SHP77 treated with DMSO at 0.1 percent for 48 hours (cell line): ENCODE results near the gene FUOM.

Source experiments
- DNase-seq: peaks from one replicate; lab custom pipeline; 2025; lab: John Stamatoyannopoulos, UW

FUOM gene

GRCh38 chr10:133366751-133367150, 8.9 kb upstream of the FUOM start:
- no peak for DNase-seq

DNA sequence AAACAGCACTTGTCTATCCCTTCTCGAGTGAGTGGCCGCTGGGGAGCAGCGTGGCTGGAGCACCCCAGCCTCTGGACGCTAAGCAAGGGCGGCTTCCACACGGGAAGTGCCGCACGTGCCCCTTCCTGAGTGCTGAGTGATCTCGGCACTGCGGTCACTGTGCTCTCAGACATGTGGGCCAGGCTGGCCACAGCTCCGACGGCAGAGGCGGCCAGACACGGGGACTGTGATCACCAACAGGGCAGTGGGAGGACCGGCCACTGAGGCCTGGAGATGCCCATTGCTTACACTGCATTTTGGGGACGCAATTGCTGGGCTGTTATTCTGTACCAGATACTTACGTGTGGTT, 8.3 kb upstream of the FUOM start:
- no peak for DNase-seq

DNA sequence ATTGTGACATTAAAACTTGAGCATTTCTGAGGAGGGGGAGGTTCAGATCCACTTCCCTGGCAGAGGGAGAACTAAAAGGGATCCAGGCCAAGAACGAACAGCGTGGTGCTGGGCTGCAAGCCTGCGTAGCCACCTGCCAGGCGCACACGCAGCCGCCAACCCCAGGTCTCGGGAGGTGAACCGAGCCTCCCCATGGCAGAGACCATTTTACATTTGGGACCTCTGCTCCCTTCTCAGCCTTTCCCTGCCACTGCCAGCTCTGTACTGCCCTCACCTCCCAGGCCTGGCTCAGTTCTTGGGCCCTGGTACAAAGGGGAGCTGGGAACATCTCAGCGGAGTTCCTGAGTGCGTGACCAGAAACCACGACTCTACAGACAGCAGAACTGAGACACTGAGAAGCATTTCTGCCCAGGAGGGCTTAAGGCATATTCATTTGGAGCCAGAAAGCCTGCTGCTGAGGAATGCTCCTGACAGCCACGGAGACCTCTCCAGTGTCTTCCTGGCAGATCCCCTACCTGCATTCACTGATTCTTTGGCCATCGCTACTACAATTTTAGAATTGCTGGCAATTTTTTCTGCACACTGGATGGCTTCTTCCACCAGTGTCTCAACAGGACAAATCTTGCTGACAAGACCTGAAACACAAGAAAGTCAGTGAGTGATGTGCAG, 7.8 kb upstream of the FUOM start:
- DNase-seq = no peak

DNA sequence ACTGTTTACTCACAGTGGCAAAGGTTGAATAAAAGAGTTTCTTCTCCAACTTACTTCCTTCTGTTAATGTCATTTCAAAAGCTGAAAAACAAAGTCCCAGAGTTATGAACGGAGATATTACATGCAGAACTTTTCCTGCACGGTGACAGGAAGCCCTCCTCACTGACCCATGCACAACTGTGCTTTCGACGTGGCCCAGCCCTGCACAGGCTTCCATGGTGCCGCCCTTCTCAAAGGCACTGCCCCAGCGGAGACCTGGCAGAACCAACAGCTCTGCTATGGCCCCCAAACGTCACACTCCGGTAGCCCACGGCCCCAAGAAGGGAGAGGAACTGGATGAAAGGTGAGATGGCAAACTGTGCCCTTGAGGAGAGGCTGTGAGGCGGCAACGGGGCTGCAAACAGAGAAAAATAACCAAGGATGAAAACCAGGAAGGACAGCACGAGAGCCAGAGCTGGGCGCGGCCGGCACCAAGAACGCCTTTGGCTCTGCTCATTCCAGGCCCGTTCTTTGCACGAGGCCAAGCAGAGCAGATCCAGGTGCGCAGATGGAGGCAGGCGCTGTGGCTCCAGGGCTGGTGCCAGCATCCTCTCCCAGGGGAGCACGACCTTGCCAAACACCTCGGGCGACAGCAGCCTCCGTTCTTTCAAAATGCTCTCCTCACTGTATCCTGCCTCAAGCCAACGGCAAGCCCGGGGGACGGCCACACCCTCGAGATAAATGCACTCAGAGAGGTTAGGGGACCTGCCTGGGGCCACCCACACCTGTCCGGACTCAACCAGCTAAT, 7.0 kb upstream of the FUOM start:
- DNase-seq = no peak

DNA sequence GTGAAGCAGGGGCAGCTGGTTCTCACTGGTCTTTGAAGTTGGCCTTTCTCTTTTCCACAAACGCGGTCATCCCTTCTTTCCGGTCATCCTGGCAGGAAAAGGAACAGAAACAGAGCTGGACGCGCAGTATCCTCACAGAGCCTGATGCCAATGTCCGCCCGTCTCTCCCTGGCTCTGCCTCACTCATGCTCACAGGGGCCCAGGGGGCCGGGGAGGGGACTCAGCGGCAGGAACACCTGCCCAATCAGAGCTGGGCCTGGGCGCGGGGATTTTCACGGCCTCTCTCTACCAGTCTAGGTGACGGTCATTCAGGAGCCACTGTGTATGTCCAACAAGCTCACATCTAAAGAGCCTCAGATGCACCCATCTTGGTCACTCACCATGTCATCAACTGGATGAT, 5.0 kb upstream of the FUOM start:
- DNase-seq = no peak

DNA sequence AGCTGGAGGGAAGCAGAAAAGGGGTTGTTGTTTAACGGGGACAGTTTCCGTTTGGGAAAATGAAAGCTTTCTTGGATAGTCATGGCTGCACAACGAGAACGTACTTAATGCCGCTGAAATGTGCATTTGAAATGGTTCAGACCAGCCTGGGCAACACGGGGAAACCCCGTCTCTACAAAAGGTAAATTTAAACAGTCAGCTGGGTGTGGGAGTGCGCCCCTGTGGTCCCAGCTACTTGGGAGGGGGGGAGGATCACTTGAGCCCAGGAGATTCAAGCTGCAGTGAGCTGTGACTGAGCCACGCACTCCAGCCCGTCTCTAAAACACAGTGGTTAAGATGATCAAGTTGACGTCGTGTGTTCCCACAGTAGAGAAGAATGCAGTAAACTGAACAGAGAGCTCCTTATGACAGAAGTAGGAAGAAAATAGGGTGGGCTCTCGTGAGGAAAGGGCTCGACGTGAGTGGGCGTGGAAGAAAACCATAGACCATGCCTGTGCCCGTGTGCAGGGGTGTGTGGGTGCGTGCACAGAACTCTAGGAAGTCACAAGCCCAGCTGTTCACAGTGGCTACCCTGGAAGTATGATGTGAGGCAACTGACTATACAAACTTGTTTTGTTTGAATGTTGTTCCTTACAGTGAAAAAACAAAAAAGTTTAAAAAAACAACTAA, 4.1 kb upstream of the FUOM start:
- DNase-seq = no peak

- DNase-seq = no peak
Measured at GRCh38 chr10:133361227-133361626, 3.4 kb upstream of the FUOM start.

DNA sequence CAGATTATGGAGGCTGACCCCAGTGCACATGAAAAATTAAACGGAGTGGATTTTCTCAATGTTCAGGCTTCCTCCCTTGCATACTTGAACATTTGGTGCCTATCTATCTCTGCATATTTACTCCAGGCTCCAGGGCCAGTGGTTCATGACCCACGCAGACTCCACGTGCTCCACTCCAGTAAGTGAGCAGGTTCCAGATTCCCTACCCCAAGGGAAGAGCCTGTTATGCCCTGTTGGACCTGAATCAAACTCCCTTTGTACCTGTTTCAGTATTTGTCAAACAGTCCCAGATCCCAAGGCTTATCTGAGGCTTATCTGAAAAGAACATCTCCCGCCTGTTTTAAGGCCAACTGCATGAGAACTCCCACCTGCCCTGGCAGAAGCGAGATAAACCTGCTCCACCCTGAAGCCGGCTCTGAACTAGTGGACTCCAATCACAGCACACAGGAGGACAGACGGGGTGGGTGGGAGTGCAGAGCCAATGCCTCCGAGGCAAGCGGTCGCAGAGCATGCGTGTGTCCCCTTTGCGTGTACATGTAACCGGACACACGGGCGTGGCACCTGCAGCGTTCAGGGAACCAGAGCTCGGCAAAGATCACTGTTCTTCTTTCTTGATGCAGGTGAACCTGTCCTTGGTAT, 2.3 kb upstream of the FUOM start:
- DNase-seq = no peak

GRCh38 chr10:133359554-133359971, 1.7 kb upstream of the FUOM start:
- no peak for DNase-seq

DNA sequence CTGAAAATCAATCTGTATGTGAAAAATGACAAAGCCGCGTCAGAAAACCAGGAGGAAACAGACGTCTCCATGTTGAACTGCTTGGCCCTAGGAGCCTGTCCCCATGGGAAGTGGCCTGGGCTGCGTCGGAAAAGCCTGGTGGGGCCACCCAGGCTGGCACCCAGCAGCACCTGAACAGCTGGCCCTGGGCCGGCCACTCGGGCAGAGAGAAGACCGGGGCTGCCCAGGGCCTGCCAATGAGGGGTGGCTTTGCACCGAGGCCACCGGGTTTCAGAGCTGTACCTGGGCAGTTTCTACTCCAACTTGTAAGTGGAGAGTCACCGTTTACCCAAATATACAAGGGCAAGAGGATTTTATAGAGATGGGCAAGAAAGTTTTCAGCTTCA, 1.1 kb upstream of the FUOM start:
- DNase-seq = no peak

DNA sequence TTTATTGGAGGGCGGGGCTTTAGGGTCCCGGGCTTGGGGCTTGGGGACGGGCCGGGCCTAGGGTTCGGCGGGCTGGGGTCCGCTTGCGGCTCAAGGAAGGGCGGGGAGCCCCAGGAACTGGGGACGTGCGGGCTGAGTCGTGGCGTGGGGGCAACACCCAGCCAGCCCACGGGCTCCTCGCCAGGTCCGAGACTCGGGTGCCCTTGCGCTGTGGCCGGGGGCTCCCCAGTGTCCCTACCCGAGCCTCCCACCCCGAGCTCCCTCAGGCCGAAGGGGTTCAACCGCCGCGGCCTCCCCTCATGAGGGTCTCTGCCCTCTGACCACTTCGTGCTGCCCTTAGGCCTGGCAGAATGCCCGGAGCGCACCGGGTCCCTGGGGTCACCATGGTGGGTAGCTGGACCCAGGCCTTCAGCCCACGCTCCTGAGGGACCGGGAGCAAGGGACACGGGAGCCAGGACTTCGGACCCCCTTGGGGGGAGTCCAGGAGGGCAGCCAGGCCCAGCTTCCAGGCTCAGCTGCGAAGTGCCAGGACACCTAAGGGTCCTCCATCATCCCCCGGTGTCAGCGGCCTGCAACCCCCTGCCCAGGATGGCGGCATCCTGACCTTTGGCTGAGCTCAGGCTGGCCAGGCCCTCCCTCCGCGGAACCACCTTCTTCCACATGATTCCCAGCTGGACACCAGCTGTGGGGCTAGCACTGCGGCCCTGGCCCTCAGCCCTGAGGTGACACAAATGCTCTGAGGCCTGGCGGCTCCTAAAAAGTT, 524 bp upstream of the FUOM start:
- DNase-seq = no peak

DNA sequence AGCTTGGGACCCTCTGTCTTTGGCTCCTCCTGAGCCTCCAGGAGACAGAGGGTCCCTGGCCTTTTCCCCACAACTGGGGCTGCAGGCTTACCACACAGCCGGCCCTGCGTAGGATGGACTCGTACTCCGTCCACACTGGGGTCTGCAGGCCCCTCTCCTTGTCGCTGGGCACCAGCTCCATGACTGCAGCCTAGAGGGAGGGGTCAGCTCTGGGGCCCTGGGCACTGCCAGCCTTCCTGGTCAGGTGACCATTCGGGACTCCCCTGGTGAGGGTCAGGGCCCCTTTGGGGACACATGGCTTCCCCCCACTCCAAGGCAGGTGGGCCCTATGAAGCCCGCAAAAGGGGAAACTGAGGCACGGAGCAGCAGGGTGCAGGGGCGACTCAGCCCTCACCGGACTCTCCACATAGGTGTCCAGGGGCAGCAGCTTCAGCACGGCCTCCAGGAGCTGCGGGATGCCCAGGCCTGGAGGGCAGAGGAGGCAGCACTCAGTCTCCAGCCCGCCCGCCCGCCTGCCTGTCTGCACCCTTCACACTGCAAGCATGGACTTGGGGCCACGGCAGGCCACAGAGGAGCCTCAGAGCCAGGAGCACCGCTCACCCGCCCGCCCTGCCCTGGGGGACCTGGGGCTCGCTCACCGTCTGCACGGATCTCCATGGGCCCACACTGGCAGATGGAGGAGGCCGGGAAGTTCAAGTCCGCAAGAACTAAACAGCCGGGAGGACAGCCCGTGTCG, 1.1 kb downstream of the FUOM start:
- no peak for DNase-seq

GRCh38 chr10:133355991-133356390, 1.8 kb downstream of the FUOM start:
- DNase-seq = no peak

DNA sequence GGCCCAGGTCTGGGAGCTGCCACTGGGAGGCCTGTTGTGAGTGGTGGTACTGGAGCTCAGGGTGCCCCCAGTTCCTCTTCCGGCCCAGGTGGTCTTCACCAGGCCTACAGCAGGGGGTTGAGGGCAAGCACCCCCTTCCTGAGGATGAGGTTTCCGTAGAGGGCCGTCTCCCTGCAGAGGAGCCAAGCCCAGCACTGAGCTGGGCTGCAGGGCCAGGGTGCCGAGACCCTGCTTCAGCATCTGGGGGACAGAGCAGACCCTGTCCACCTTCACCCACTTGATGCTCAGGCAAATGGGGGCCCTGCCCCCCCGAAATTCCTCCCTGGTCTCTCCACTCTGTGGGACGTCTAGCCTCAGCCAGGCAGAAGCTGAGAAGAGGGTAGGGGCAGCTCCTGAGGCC, 2.6 kb downstream of the FUOM start:
- no peak for DNase-seq

DNA sequence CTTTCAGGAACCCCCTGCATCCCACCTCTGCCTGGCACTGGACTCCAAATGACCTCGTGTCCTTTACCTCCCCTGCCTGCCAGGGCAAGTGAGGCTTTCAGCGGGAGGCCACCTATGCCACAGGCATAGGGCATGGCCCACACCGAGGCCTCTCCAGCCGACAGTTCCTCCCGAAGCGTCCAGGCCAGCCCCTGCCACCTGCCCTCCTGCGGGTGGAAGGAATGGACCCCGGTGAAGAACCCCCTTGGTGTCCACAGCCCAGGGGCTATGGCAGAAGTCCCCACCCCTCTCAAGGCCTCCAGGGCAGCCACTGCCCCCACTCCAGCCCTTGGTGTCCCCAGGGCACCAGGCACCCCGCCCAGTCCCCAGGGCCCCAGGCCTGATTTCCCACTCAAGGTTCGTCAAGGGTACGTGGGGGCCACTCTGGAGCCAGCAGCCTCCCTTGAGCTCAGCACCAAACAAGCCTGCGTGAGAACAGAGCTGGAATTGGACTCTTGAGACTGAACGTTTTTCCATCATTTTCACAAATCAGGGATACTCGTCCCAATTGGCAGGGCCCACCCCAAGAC, 3.1 kb downstream of the FUOM start:
- no peak for DNase-seq

DNA sequence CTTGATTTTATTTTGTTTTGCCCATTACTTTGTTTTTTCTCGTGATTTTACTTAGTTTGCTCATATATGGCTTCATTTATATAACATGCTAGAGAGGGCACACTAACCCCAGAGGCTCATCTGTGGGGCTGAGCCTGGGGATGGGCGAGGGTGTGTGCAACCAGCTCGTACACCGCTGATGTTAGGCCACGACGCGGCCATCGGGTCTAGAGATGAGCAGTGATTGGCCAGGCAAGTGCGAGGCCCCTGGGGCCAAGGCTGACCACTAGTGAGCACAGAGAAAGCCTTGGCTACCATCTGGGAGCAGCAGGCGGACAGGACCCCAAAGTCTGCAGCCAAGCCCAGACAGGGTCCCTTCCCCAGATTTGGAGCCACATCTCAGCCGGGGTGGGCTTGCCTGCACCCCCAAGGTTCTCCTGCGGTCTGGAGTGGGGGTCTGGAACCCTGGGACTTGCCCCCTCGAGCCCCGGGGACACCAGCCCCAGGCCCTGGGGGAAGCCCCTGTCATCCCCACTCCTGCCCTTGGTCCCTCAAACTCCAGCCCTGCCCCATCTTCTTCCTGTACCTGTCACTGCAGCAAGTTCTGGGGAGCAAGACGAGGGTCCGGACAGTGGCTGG, 3.7 kb downstream of the FUOM start:
- DNase-seq = no peak

DNA sequence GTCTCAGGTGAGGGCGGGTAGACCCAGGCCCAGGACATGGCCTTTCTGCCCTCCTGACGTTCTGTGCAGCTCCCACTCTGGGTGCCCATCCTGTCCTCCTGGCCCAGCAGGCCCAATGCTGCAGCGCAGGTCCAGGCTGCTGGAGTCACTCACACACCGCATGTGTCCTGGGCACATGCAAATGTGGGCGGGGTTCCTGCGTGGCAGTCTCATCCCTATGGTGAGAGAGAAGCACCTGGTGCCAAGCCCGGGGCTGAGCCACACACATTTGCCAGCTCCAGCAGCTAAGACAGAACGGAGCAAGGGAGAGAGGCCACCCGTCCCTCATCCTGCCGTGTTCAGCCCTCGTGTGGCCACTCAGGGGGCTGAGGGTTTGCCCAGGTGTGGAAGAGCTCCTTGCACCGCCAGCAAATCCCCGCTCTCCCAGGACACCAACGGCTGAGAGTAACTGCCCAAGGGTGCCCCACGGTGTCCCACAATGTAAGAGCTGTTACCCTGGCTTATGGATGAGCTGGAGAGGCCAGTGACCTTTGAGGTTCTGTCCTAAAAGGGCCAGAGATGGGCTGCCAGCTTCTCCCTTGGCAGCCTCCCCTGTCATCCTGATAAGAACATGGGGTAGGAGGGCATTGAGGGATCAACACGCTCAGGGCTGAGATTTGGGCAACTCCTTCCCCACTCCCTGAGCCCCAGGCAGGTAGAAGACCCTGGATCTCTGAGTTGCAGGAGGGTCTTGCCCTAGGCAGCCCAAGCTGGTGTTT, 4.4 kb downstream of the FUOM start:
- no peak for DNase-seq

DNA sequence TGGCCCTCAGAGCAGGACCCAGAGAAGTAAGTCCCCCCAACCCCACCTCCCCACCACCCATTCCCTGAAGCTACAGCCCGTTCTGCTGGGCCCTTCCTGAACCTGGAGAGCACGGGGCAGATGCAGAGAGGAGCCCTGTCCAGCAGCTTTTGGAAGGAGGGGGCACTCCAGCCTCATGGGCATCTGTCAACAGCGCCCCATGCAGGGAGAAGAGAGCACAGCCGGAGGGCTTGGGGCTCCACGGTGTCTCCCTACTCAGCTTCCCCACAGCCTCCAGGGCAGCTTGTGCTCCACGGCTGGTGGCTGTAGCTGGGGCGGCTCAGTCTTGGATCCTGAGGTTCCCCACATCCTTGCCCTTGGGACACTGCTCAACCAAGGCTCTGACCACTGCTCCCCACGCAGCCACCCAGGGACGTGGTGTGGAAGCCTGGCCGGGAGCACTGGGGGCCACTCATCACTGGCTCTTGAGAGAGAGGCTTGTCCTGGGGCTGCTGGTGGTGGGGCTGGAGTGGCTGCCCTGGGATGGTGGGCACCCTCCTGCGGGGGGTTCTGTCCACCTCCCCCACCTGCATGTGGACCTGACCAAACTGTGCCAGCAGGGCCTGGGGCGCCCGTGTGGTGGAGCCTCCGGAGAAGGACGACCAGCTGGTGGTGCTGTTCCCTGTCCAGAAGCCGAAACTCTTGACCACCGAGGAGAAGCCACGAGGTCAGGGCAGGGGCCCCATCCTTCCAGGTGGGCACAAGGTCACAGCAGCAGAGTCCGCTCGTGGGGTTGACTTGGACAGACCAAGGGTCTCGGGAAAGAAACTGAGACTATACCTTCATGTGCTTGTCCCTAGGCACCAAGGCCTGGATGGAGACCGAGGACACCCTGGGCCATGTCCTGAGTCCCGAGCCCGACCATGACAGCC, 6.2 kb downstream of the FUOM start:
- DNase-seq = no peak

GRCh38 chr10:133350950-133351329, 6.9 kb downstream of the FUOM start:
- DNase-seq = no peak
